Duodenal mucosa (tissue), 2 donors: ENCODE measurements around the gene MOBP.

Source experiments
- H3K27ac ChIP-seq: one replicate; pipeline ENCODE4 v1.7.0; 2013; ENCODE audit warnings: low read depth, low read length
- H3K27me3 ChIP-seq, 2 donors: one replicate each; pipeline ENCODE4 v1.7.0; 2013; ENCODE audit warnings: low read length in 2 of 2, control low read depth in 1 of 2; ENCODE audit not compliant: insufficient read depth in 2 of 2, control insufficient read depth in 1 of 2
- H3K36me3 ChIP-seq, 2 donors: one replicate each; pipeline ENCODE4 v1.7.0; 2013; ENCODE audit warnings: low read length in 2 of 2, control low read depth in 1 of 2; ENCODE audit not compliant: insufficient read depth in 2 of 2, control insufficient read depth in 1 of 2
- H3K4me1 ChIP-seq, 2 donors: one replicate each; pipeline ENCODE4 v1.7.0; 2013; ENCODE audit warnings: low read length in 2 of 2, control low read depth in 1 of 2; ENCODE audit not compliant: insufficient read depth in 2 of 2, control insufficient read depth in 1 of 2
- H3K4me3 ChIP-seq, 2 donors: one replicate each; pipeline ENCODE4 v1.7.0; 2013; ENCODE audit warnings: low read length in 2 of 2, low read depth in 1 of 2
- H3K9ac ChIP-seq, 2 donors: one replicate each; pipeline ENCODE4 v1.7.0; 2013; ENCODE audit warnings: low read length in 2 of 2, low read depth in 1 of 2
- H3K9me3 ChIP-seq, 2 donors: one replicate each; pipeline ENCODE4 v1.7.0; 2013; ENCODE audit warnings: low read length in 2 of 2, control low read depth in 1 of 2; ENCODE audit not compliant: control insufficient read depth in 1 of 2

MOBP gene

GRCh38 chr3:39532777-39533176, 65.3 kb downstream of the MOBP start:
- no peak overlapping the region for H3K9ac ChIP-seq
- H3K9me3 ChIP-seq, result no peaks in the 10 kb centered on the region
- no peaks in the 10 kb centered on the region for H3K27me3 ChIP-seq
- no peak overlapping the region for H3K27ac ChIP-seq
- H3K4me3 ChIP-seq, result no peak overlapping the region
- no peaks in the 10 kb centered on the region for H3K4me1 ChIP-seq
- H3K36me3 ChIP-seq, result no peaks in the 10 kb centered on the region

- Histone ChIP-seq H3K27me3 (no peaks in the 10 kb centered on the region), H3K4me3 (no peak overlapping the region), H3K9me3 (no peaks in the 10 kb centered on the region), H3K9ac (no peak overlapping the region), H3K4me1 (no peaks in the 10 kb centered on the region), H3K36me3 (no peaks in the 10 kb centered on the region), H3K27ac (no peak overlapping the region)
Measured at GRCh38 chr3:39533226-39533625, 65.7 kb downstream of the MOBP start.

- H3K4me3 ChIP-seq, result no peak overlapping the region
- no peaks in the 10 kb centered on the region for H3K27me3 ChIP-seq
- no peaks in the 10 kb centered on the region for H3K9me3 ChIP-seq
- no peak overlapping the region for H3K27ac ChIP-seq
- no peak overlapping the region for H3K9ac ChIP-seq
- H3K4me1 ChIP-seq, result no peaks in the 10 kb centered on the region
- H3K36me3 ChIP-seq, result no peaks in the 10 kb centered on the region
Measured at GRCh38 chr3:39540162-39540921, 72.9 kb downstream of the MOBP start.

- Histone ChIP-seq H3K9ac (no peak overlapping the region), H3K9me3 (no peaks in the 10 kb centered on the region), H3K4me3 (no peak overlapping the region), H3K27ac (no peak overlapping the region), H3K36me3 (no peaks in the 10 kb centered on the region), H3K27me3 (no peaks in the 10 kb centered on the region), H3K4me1 (no peaks in the 10 kb centered on the region)
Measured at GRCh38 chr3:39541442-39541841, 74.0 kb downstream of the MOBP start.

- Histone ChIP-seq H3K27ac (no peak overlapping the region), H3K9me3 (no peaks in the 10 kb centered on the region), H3K36me3 (no peaks in the 10 kb centered on the region), H3K27me3 (no peaks in the 10 kb centered on the region), H3K4me3 (no peak overlapping the region), H3K9ac (no peak overlapping the region), H3K4me1 (no peaks in the 10 kb centered on the region)
Measured at GRCh38 chr3:39541917-39542329, 74.4 kb downstream of the MOBP start.

GRCh38 chr3:39542588-39542988, 75.1 kb downstream of the MOBP start:
- Histone ChIP-seq H3K36me3 (no peaks in the 10 kb centered on the region), H3K27ac (no peak overlapping the region), H3K27me3 (no peaks in the 10 kb centered on the region), H3K9me3 (no peaks in the 10 kb centered on the region), H3K4me1 (no peaks in the 10 kb centered on the region), H3K9ac (no peak overlapping the region), H3K4me3 (no peak overlapping the region)

- Histone ChIP-seq H3K27ac (no peak overlapping the region), H3K9ac (no peak overlapping the region), H3K36me3 (no peaks in the 10 kb centered on the region), H3K9me3 (no peaks in the 10 kb centered on the region), H3K4me3 (no peak overlapping the region), H3K27me3 (no peaks in the 10 kb centered on the region), H3K4me1 (no peaks in the 10 kb centered on the region)
Measured at GRCh38 chr3:39548282-39548681, 80.8 kb downstream of the MOBP start.

GRCh38 chr3:39550354-39551051, 83.0 kb downstream of the MOBP start:
- Histone ChIP-seq H3K27ac (no peak overlapping the region), H3K27me3 (no peaks in the 10 kb centered on the region), H3K9ac (no peak overlapping the region), H3K36me3 (no peaks in the 10 kb centered on the region), H3K4me3 (no peak overlapping the region), H3K9me3 (no peaks in the 10 kb centered on the region), H3K4me1 (no peaks in the 10 kb centered on the region)
